Body of pancreas (tissue), 4 donors: ENCODE measurements around the gene MSL1.

Experiments
- CTCF ChIP-seq, 7 experiments: fragments of 450-650 bp in 4 of 7; fragments of 200-600 bp in 3 of 7; sonication (generic) in 3 of 7; IDR thresholded peaks; one replicate each; pipeline ENCODE4 v1.5.1; 2016 to 2019; ENCODE audit warnings: antibody characterized with exemption in 7 of 7
- POLR2A ChIP-seq, 3 donors: fragments of 450-650 bp; IDR thresholded peaks; one replicate each; pipeline ENCODE4 v1.6.1; 2016; ENCODE audit warnings: antibody characterized with exemption in 3 of 3, mild to moderate bottlenecking in 2 of 3

GRCh38 chr17:40145476-40145875 is 23.7 kb downstream of the MSL1 start:
- no peak for TF ChIP-seq CTCF (IDR thresholded peaks at IDR 0.05)
- no peak for TF ChIP-seq POLR2A (IDR thresholded peaks at IDR 0.05)
